HepG2 (cell line): ENCODE measurements around the gene SHPK. TPM values are rescaled to one million over a fixed set of nuclear protein-coding genes. Genes with fewer than 3 reads are reported as not detected.

Experiments used
- ARNT ChIP-seq: fragments of 450-650 bp; IDR thresholded peaks from 2 replicates; pipeline ENCODE4 v1.6.1; 2017
- BHLHE40 ChIP-seq: IDR thresholded peaks from 2 replicates; pipeline ENCODE4 v1.6.1; 2011; ENCODE audit warnings: low read length, improper control_type of control experiment
- DMAP1 ChIP-seq: IDR thresholded peaks from 2 replicates; pipeline ENCODE4 v1.6.1; 2016
- ELF3 ChIP-seq: IDR thresholded peaks from 2 replicates; pipeline ENCODE4 v1.6.1; 2016; ENCODE audit warnings: missing genetic modification reagents, missing compliant biosample characterization
- GRHL1 ChIP-seq: sonication (generic); formaldehyde crosslinking; conservative IDR thresholded peaks from 2 replicates; pipeline ENCODE4 v1.8.0; 2022; ENCODE audit warnings: missing genetic modification reagents
- MAZ ChIP-seq, 2 experiments: sonication (generic) in 1 of 2; formaldehyde crosslinking in 1 of 2; IDR thresholded peaks; 2 replicates each; pipeline versions ENCODE4 v1.5.0 to v1.6.1; 2012 to 2020; ENCODE audit warnings: low read depth in 2 of 2, mild to moderate bottlenecking in 2 of 2, borderline replicate concordance in 1 of 2, improper control_type of control experiment in 1 of 2, low read length in 1 of 2, missing genetic modification reagents in 1 of 2, moderate library complexity in 1 of 2
- NFE2L1 ChIP-seq: sonication (generic); formaldehyde crosslinking; IDR thresholded peaks from 2 replicates; pipeline ENCODE4 v1.4.0; 2020; ENCODE audit warnings: missing genetic modification reagents, mild to moderate bottlenecking, borderline replicate concordance
- ONECUT2 ChIP-seq: sonication (generic); formaldehyde crosslinking; IDR thresholded peaks from 2 replicates; pipeline ENCODE4 v1.4.0; 2020; ENCODE audit warnings: missing genetic modification reagents
- PBX2 ChIP-seq: IDR thresholded peaks from 2 replicates; pipeline ENCODE4 v1.6.1; 2016; ENCODE audit warnings: control low read depth
- PHF5A ChIP-seq: IDR thresholded peaks from one replicate; pipeline ENCODE4 v1.6.1; 2018; ENCODE audit warnings: low read depth, missing genetic modification reagents; ENCODE audit not compliant: unreplicated experiment
- RFX3 ChIP-seq: IDR thresholded peaks from 2 replicates; pipeline ENCODE4 v1.6.1; 2016; ENCODE audit warnings: missing biosample characterization, missing genetic modification reagents
- SCMH1 ChIP-seq: sonication (generic); formaldehyde crosslinking; IDR thresholded peaks from 2 replicates; pipeline ENCODE4 v1.9.0; 2021; ENCODE audit warnings: missing genetic modification reagents, mild to moderate bottlenecking, borderline replicate concordance
- SIX1 ChIP-seq: sonication (generic); formaldehyde crosslinking; IDR thresholded peaks from 2 replicates; pipeline ENCODE4 v1.4.0; 2020; ENCODE audit warnings: missing genetic modification reagents, borderline replicate concordance
- TEAD3 ChIP-seq: optimal IDR thresholded peaks from 2 replicates; pipeline ENCODE3; 2016; ENCODE audit warnings: borderline replicate concordance
- UBTF ChIP-seq: sonication (generic); formaldehyde crosslinking; IDR thresholded peaks from 2 replicates; pipeline ENCODE4 v1.4.0; 2020; ENCODE audit warnings: mild to moderate bottlenecking, missing genetic modification reagents
- ZFAT ChIP-seq: sonication (generic); formaldehyde crosslinking; conservative IDR thresholded peaks from 2 replicates; pipeline ENCODE4 v1.8.1; 2023; ENCODE audit warnings: missing genetic modification reagents, inconsistent platforms
- ZFP36L1 ChIP-seq: sonication (generic); formaldehyde crosslinking; IDR thresholded peaks from 2 replicates; pipeline ENCODE4 v1.8.0; 2022; ENCODE audit warnings: mild to moderate bottlenecking, missing genetic modification reagents, moderate library complexity
- ZFP37 ChIP-seq: sonication (generic); formaldehyde crosslinking; IDR thresholded peaks from 2 replicates; pipeline ENCODE4 v1.4.0; 2020; ENCODE audit warnings: missing genetic modification reagents, borderline replicate concordance
- ZMYM3 ChIP-seq: sonication (generic); formaldehyde crosslinking; IDR thresholded peaks from 2 replicates; pipeline ENCODE4 v1.5.1; 2020; ENCODE audit warnings: mild to moderate bottlenecking, missing genetic modification reagents
- ZNF496 ChIP-seq: sonication (generic); formaldehyde crosslinking; IDR thresholded peaks from 2 replicates; pipeline ENCODE4 v1.8.1; 2023; ENCODE audit warnings: mild to moderate bottlenecking, moderate library complexity, missing genetic modification reagents; ENCODE audit not compliant: insufficient replicate concordance
- ZNF567 ChIP-seq: sonication (generic); formaldehyde crosslinking; IDR thresholded peaks from 2 replicates; pipeline ENCODE4 v1.8.1; 2023; ENCODE audit warnings: mild to moderate bottlenecking, missing genetic modification reagents, borderline replicate concordance
- ZNF572 ChIP-seq: sonication (generic); formaldehyde crosslinking; IDR thresholded peaks from 2 replicates; pipeline ENCODE4 v1.5.1; 2020; ENCODE audit warnings: mild to moderate bottlenecking, missing genetic modification reagents
- ZNF790 ChIP-seq: sonication (generic); formaldehyde crosslinking; IDR thresholded peaks from 2 replicates; pipeline ENCODE4 v1.8.0; 2022; ENCODE audit warnings: missing genetic modification reagents, mild to moderate bottlenecking, borderline replicate concordance
- ZNF839 ChIP-seq: sonication (generic); formaldehyde crosslinking; IDR thresholded peaks from 2 replicates; pipeline ENCODE4 v1.4.0; 2020; ENCODE audit warnings: missing genetic modification reagents, mild to moderate bottlenecking, borderline replicate concordance
- ZSCAN12 ChIP-seq: sonication (generic); formaldehyde crosslinking; IDR thresholded peaks from 2 replicates; pipeline ENCODE4 v1.9.0; 2021; ENCODE audit warnings: mild to moderate bottlenecking, missing genetic modification reagents
- ZSCAN9 ChIP-seq: IDR thresholded peaks from 2 replicates; pipeline ENCODE4 v1.6.1; 2016; ENCODE audit warnings: borderline replicate concordance
- polyA plus RNA-seq, 8 experiments: library from polyadenylated mRNA; depleted of rRNA in 3 of 8; stranded (reverse) in 7 of 8; unstranded in 1 of 8; fragments of >200 nt; fragmentation: Illumina TruSeq in 4 of 8; extraction: Trizol in 4 of 8; gene quantifications; 2 replicates each; pipeline versions ENCODE4 v1.2.1 to v1.2.3, GENCODE V29; 2011 to 2016; ENCODE audit warnings: low read depth in 4 of 8, missing spikeins in 1 of 8, mixed read lengths in 1 of 8; ENCODE audit not compliant: insufficient read depth in 1 of 8
- total RNA-seq, 5 experiments: library from RNA; depleted of rRNA; stranded (reverse); fragments of >200 nt; fragmentation: Illumina TruSeq; extraction: Trizol; gene quantifications; 2 replicates each; pipeline ENCODE4 v1.2.3, GENCODE V29; 2016; ENCODE audit warnings: low read depth in 1 of 5

The SHPK gene
- total and polyA plus RNA-seq, 2 of the 13 experiments (the other 11 are each of a cell fraction or from before 2014, with no cell fraction given) = 16.2 to 30.9 TPM

GRCh38 chr17:3667366-3668278 is 31.6 kb upstream of the SHPK start (continued):
- TF ChIP-seq ZNF839 (CRISPR knock-in tag) (no peak), ZMYM3 (CRISPR knock-in tag) (peak; percentile 72), SIX1 (CRISPR knock-in tag) (no peak), GRHL1 (no peak), ZNF567 (CRISPR knock-in tag) (no peak), ZSCAN12 (CRISPR knock-in tag) (no peak), SCMH1 (CRISPR knock-in tag) (no peak), ZNF790 (CRISPR knock-in tag) (peak; percentile 77; the same call in 1 of the 2 replicates), ARNT (no peak), UBTF (CRISPR knock-in tag) (peak; percentile 84), PHF5A (CRISPR knock-in tag) (no peak), ZFAT (CRISPR knock-in tag) (no peak), PBX2 (CRISPR knock-in tag) (no peak), ZNF496 (CRISPR knock-in tag) (no peak), MAZ (IDR thresholded peaks at IDR 0.05; ENCODE audit: borderline replicate concordance, low read depth, low read length) (peak; percentile 42; the same call in 1 of the 2 replicates), MAZ (CRISPR knock-in tag; IDR thresholded peaks at IDR 0.05; ENCODE audit: low read depth) (peak; percentile 82), ELF3 (peak; percentile 100), DMAP1 (CRISPR knock-in tag) (peak; percentile 73; the same call in 1 of the 2 replicates), ONECUT2 (CRISPR knock-in tag) (no peak), ZFP37 (CRISPR knock-in tag) (no peak), RFX3 (CRISPR knock-in tag) (no peak), NFE2L1 (CRISPR knock-in tag) (peak; percentile 16; the same call in 1 of the 2 replicates), TEAD3 (peak; percentile 98), ZSCAN9 (no peak), ZNF572 (CRISPR knock-in tag) (no peak; the same call in 1 of the 2 replicates), BHLHE40 (no peak), ZFP36L1 (peak; percentile 93)
